PFSK-1 (cell line): ENCODE data around the gene NPEPPS.

Experiments used
- POLR2AphosphoS5 ChIP-seq: IDR thresholded peaks from 2 replicates; pipeline ENCODE4 v1.6.1; 2012; ENCODE audit warnings: low read depth, mild to moderate bottlenecking, control low read depth, low read length, moderate library complexity
- TAF1 ChIP-seq: IDR thresholded peaks from 2 replicates; pipeline ENCODE4 v1.6.1; 2012; ENCODE audit warnings: low read length, control low read depth, borderline replicate concordance; ENCODE audit not compliant: insufficient read depth
- TF ChIP-seq, protein P1 (sequence below), 2 experiments: IDR thresholded peaks; 2 replicates each; pipeline versions ENCODE4 v1.6.1 to v1.8.0; 2011 to 2012; ENCODE audit warnings: low read depth in 2 of 2, low read length in 2 of 2, control low read depth in 1 of 2, inconsistent platforms in 1 of 2, mild to moderate bottlenecking in 1 of 2, moderate library complexity in 1 of 2; ENCODE audit not compliant: insufficient read depth in 1 of 2

DNA sequence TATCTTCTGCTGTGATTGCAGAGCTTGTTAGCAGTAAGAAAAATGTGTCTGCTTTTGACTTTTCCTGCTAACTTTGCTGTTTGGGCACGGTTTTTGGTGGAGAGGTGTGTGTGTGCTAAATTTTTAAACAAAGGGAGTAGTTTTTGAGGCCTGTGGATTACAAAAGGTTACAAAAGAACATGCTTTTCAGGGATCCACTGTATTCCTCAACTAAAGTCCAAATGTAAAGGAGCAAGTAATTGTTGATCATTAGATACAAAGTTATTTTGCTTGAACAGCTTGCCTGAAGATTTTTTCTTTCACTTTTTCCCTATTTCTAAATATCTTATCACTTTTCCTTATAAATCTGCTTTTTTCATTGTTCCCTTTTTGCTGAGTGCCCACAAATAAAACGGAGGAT lies 120.8 kb downstream of the NPEPPS start:
- TF ChIP-seq, protein P1, sequence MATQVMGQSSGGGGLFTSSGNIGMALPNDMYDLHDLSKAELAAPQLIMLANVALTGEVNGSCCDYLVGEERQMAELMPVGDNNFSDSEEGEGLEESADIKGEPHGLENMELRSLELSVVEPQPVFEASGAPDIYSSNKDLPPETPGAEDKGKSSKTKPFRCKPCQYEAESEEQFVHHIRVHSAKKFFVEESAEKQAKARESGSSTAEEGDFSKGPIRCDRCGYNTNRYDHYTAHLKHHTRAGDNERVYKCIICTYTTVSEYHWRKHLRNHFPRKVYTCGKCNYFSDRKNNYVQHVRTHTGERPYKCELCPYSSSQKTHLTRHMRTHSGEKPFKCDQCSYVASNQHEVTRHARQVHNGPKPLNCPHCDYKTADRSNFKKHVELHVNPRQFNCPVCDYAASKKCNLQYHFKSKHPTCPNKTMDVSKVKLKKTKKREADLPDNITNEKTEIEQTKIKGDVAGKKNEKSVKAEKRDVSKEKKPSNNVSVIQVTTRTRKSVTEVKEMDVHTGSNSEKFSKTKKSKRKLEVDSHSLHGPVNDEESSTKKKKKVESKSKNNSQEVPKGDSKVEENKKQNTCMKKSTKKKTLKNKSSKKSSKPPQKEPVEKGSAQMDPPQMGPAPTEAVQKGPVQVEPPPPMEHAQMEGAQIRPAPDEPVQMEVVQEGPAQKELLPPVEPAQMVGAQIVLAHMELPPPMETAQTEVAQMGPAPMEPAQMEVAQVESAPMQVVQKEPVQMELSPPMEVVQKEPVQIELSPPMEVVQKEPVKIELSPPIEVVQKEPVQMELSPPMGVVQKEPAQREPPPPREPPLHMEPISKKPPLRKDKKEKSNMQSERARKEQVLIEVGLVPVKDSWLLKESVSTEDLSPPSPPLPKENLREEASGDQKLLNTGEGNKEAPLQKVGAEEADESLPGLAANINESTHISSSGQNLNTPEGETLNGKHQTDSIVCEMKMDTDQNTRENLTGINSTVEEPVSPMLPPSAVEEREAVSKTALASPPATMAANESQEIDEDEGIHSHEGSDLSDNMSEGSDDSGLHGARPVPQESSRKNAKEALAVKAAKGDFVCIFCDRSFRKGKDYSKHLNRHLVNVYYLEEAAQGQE (IDR thresholded peaks at IDR 0.05; ENCODE audit: insufficient read depth in 1 of 2, low read depth in 2 of 2, low read length in 2 of 2) = no peak
- no peak for TF ChIP-seq POLR2AphosphoS5
- no peak for TF ChIP-seq TAF1
